ENCODE measurements around the gene DLG2.

DLG2 gene

DNA sequence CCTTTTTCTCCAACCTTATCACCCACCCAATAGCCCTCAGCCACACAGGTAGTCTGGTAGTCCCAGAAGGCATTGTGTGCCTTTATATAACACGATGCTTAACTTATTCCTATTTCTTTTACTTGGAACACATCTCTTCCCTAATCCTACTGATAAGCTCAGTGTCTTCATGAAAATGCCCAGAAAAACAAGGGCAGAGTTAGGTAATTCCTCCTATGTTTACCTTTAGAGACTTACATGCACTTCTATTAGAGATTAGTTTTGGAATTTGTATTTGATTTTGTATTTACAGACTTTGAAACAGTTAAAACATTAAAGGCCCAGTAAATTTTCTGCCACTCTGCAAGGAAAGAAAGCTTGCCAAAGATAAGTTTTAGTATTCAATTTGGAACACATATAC lies 1703.2 kb downstream of the DLG2 start:
- DNase-seq (ENCODE audit: low read depth): no peak

DNA sequence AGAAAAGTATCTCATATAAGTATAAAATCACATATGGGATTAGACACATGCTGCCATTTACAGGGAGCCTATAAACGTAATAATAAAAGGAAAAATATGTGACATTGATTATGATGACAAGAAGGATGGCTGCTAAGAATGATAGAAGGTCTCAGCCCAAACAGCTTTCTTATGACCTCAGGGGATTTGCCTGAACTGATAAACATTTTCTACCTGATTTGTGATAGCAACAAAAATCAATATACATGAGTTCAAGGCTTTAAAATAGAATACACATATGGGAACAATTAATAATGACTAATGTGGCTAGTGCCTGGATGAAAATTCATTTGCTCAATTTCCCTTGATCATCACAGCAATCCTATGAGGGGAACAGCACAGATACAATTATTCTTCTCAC lies 1704.2 kb downstream of the DLG2 start:
- no peak for DNase-seq (ENCODE audit: low read depth)

DNA sequence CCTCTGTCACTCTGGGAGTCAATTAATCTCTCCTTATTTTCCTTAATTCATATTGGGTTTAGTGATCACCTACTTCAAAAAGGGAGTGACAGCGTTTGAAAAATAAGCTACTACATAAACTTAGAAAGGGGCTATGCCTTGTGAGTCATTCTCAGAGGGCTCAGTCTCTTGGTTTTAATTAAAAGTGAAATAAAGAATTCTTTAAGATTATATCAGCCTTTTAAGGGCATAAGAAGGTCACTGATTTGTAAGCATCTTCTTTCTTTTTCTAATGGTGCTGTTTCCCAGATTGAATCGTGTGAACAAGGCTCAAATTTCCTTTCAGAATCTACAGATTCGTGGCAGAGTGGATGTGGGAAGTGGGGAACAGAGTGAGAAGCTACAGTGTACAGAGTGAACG lies 1704.8 kb downstream of the DLG2 start:
- DNase-seq (ENCODE audit: low read depth): no peak

DNA sequence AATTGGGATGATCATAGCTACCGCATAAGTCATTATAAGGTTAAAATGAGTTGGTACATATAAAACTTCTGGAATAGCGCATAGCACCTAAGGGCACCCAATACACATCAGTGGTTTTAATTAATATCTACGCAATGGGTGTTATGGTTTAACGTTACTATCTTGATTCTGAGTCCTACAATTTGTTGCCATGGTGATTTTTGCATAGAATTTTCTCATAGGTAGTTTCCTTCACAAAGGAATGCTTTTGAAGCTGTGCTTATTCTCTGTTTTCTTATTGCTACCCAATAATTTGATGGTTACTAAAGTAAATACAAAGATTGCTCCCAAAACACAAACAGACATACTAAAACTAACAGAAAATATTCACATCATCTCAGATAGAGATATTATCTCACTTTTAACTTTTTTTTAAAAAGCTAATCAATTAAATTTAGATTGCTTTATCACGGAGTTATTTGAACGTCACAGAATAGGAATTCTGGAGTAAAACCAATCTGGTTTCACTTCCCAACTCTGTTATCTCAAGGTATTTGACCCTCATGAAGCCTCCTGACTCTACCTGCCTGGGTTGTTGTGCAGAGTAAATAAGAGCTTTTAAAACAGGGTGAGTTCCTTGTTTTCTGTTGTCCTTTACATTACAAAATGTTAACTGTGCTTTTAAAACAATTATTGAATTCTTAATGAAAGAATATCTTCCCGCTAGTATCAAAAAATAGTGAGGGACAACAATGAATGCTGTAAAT lies 1705.5 kb downstream of the DLG2 start:
- no peak for DNase-seq (ENCODE audit: low read depth)

DNA sequence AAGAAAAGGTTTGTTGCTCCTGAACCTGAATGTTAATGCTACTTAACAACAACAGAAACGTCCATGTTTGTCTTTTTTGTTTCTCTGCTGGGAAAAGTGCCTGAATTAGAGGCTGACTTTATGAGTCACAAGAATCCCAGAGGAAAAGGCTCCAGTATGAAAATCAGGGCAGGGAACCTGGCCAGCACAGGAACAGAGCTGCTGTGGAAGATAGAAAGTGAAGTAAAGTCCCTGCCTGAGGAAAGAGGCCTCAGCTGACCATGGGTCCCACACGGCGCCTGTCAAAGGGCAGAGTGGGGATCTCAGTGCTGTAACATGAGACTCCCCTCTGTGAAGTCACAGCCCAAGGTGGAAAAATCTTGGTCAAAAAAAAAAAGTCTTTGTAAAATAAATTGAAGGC lies 1708.7 kb downstream of the DLG2 start:
- peak; percentile 53 for DNase-seq (ENCODE audit: low read depth)

DNA sequence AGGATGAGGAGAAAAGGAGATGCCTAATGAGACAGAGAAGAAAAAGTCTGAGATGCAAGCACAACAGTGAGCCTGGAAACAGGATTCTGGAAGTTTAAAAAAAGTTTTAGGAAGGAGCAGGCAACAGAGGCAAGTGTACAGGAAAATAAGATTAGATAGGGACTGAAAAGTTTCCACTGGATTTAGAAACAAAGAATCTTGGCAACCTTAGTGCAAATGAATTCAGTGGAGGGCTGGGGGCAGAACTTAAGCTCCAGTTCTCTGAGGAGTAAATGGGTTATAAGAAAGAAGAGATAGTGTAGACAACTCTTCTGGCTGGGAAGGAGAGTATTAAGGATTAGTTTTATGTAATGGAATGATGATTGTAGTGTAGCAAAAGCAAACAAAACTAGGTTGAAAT lies 1712.1 kb downstream of the DLG2 start:
- DNase-seq (ENCODE audit: low read depth): no peak

DNA sequence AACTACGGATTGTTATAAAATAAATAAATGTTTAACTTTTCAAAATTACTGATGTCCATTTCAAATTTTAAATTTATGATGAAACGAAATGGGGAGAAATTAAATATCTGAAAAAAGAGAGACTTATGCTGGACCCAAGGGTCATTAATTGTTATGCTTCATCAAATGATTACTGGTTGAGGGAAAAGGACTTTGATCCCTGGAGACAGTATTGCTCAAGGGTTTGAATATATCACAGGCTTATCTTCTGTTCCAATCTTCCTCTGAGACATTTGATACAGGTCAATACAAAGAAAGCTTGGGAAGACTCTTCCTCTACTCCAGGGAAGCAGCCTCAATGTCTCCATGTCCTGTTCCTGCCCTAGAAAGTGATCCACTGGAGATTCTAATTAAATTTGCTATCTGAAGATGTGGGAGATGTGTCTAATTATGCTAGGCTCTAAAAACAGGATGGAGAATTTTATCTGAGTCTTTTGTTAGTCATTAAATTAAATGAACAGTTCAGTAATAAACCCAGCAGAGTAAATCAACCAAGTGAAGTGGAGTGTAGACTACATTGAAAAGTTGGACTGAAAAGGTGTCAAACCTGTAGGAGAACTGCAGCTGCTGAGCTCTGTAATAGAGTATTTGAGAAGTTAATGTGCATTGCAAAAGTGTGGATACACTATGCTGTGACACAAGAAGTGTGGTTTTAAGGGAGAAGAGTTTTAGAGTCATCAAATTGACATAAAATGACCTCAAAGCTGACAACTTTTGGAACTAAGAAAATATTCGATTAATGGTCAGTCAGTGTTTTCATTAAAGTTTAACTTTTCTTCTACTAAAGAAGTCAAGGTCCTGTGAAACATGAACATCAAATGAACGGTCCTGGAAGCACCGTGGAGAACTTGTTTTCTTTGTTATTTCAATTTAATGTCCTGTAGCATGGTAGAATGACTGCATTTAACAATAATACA lies 1717.3 kb downstream of the DLG2 start:
- DNase-seq (ENCODE audit: low read depth): no peak

DNA sequence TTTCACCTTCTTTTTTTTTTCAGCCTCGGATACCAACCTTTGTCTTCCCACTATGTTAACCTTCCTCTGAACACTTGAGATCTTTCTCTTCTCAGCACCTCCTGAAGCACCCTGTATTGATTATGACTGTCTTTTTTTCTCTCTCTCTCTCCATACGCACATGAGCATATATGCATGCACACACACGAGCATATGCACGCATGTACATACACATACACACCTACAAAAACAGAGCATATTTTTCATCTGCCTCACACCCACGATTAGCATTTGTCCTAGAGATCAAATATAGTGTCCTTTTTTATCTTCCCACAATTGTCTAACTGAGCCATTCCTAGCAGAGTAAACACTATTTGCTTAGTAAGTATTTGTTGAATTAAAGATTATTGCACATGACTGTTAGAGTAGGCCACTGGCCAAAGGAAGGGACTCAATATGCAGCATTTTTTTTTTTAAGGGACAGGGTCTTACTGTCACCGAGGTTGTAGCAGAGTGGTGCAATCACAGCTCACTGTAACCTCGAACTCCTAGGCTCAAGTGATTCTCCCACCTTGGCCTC lies 1718.8 kb downstream of the DLG2 start:
- no peak for DNase-seq (ENCODE audit: low read depth)

DNA sequence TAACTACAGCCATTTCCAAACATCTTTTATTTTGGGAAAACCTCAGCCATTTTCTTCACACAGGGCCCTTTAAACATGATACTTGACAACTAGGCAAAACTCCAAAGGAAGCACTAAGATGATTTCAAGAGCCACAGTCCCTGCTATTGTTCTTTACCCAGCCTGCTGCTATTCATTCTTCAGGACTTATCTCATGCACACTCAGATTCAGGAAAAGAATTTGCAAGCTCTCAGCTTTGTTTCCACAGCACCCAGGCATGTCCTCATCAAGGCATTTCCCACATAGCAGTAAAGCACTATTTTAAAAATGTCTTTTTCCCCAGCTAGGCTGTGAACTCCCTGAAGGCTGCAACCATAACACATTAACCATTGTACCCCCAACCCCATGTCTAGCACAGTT lies 1731.6 kb downstream of the DLG2 start:
- DNase-seq (ENCODE audit: low read depth): peak; percentile 5

DNA sequence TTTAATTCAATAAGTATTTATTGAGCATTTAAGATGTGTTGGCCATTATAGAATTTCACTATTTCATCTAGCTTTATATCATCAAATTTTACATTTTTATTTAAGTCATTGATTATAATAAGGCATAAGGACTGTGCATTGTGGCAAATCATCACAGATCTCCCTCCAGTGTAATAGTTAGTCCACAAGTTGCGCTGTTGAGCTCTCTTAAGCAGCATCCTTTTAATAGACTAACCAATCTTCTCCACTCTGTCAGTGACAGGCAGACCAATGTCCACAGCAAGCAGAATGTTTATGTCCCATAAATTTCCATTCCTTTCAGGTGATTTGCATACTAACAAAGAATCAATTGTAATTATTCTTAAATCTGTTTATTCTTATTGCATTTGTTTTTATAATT lies 1745.7 kb downstream of the DLG2 start:
- no peak for DNase-seq (ENCODE audit: low read depth)

DNA sequence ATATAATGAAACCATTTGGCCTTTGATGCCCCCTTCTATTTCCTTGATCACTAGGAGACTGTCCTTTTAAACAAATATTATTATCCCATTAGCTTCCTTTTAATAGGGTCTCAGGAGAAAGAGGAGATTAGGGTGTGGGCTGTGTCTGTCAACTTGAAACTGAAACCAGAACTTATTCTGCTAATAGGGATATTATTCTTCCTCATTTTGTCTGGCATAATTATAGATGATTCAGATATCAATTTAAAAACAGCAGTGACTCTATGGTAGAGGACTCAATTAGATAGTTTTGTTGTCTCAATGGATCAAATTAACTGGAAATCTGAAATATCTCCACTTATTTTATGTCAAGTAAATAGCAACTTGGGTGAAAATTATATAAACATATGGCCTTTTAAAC lies 1756.1 kb downstream of the DLG2 start:
- no peak for DNase-seq (ENCODE audit: low read depth)

DNA sequence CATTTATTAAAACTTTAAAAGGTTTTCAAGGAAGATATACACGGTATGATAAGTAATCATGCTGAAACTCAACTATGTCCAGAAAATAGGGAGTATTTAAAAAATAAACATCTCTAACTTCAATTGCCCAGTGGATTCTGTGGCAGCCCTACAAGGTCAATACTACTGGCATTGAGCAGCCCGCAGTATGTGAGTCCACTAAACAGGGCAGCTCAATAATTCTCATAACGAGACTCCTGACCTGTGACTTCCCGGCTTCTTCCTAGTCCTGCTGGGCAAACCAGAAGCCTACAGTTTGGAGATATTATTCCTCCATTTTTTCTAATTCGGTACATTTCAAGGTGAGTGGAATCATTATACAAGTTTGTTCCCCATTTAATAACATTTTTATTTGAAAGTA lies 1760.5 kb downstream of the DLG2 start:
- no peak for DNase-seq (ENCODE audit: low read depth)

DNA sequence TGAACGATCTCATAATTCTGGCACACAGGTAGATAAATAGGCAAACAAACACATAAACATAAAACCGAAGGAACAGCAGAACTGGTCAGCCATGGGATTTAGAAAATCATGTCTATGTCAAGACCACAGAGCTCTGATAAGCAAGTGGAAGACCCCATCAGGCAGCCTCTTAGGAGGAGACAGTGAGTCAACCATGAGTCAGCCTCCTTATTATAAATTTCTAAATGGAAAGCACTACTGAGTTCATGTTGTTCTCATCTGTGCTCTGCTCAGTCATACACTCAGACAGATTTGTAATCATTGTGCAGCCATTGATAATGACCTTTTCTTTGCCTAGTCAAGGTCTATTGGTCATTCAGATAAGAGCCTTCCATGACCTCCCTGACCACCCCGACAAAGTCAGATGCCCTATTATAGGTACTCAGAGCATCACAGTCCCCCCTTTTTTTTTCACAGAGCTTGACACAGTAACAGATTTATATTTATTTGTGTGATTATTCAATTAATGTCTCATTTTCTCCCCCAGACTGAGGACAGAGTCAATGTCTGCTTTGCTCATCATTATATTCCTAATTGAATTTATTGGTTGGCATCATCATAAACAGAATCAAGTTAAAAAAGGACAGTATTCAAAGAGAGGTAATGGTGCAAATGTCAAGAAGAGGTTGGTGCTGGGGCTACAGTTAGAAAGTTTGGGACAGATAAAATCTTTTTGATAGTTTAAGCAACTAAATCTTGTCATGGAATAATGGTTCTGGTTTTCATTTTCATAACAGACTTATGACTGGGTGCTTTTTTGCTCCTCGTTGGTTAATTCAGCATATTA lies 1761.3 kb downstream of the DLG2 start:
- DNase-seq (ENCODE audit: low read depth): peak; percentile 14

DNA sequence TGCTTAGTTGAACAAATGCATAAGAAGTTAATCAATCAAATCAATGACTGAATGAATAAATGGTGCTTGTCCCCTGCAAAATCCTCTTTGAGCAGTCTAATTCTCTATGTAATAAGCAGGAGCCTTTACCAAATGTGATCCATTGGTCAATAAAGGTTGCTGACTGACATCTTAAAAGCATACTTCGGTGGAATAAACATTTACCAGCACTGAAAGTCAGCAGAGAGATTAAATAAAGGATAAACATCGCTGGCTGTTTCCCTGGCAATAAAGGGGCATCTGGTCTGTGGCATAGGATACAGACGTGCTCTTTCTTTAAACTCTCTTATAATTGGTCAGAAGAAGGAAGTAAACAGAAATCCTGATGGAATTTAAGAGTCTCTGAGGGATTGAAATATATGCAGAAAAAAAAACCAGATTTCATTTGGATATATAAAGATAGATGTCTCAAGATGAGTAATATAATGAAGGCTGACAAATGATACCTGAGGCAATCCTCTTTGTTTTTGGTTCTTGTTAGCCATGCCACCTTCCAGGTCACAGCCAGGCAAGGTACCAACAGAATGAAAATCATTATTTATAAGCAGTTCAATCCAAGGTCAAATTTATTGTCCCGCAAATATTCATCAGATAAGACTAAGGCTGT lies 1762.6 kb downstream of the DLG2 start:
- no peak for DNase-seq (ENCODE audit: low read depth)

DNA sequence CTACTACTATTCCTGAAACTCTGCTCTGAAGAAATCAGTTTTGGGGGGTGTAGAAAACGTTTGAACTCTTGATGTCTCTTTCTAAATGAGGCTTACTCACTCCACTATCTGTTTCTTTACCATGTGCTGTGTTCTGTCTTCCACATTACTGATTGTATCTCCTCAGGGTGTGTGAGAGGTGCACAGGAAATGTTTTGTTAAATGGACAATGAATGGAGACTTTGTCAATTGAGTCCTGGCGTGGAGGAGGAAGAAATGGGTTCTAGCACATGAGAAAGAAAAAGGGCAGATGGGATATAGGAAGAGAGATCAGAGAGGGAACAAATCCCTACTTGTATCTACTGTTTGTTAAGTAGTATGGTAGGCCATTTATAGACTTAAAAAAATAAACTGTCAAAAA lies 1763.9 kb downstream of the DLG2 start:
- DNase-seq (ENCODE audit: low read depth): no peak

DNA sequence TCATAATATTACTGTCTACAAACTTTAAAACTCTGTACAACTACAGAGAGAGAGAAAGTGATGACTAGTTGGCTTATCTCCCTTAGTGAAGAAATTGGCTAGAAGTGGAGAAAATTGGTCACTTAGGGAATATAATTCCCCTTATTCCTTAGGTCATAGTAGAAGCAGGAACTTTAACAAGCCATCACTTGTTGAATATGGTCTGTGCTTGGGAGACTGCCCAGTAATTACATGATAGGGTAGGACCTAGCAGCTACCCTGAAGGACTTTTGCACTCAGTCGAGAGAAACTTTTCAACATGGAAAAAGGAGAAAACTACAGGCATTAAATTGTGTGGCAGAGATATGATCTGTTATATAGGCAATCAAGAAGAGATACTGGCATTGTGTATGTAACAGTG lies 1764.5 kb downstream of the DLG2 start:
- peak; percentile 7 for DNase-seq (ENCODE audit: low read depth)

DNA sequence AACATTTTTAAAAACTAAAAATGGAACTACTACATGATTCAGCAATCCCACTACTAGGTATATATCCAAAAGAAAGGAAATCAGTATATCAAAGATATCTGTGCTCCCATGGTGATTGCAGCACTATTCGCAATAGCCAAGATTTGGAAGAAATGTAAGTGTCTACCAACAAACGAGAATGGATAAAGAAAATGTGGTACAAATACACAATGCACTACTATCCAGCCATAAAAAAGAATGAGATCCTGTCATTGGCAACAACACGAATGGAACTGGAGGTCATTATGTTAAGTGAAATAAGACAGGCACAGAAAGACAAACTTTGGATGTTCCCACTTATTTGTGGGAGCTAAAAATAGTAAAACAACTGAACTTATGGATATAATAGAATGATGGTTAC lies 1765.1 kb downstream of the DLG2 start:
- no peak for DNase-seq (ENCODE audit: low read depth)

DNA sequence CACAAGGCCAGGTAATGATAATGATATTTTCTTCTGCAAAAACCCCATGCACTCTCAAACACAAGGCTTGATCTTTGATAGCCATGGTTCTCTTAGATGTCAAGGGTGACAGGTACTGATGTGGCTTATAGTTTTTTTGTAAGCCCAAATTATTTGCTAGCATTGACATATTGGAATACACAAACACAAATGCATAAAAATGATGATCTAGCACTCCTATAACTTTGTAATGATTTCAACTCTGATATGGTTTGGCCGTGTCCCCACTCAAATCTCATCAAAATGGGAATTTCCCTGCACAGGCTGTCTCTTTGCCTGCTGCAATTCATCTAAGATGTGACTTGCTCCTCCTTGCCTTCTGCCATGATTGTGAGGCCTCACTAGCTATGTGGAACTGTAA lies 1768.5 kb downstream of the DLG2 start:
- no peak for DNase-seq (ENCODE audit: low read depth)

DNA sequence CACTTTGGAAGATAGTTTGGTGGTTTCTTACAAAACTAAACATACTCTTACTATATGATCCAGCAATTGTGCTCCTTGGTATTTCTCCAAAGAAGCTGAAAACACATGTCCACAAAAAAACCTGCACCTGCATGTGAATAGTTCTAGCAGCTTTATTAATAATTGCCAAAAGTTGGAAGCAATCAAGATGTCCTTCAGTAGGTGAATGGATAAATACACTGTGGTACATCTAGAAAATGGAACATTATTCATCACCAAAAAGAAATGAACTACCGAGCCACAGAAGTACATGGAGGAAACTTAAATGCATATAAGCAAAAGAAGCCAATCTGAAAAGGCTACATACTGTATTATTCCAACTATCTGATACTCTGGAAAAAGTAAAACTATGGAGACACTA lies 1771.9 kb downstream of the DLG2 start:
- DNase-seq (ENCODE audit: low read depth): no peak

DNA sequence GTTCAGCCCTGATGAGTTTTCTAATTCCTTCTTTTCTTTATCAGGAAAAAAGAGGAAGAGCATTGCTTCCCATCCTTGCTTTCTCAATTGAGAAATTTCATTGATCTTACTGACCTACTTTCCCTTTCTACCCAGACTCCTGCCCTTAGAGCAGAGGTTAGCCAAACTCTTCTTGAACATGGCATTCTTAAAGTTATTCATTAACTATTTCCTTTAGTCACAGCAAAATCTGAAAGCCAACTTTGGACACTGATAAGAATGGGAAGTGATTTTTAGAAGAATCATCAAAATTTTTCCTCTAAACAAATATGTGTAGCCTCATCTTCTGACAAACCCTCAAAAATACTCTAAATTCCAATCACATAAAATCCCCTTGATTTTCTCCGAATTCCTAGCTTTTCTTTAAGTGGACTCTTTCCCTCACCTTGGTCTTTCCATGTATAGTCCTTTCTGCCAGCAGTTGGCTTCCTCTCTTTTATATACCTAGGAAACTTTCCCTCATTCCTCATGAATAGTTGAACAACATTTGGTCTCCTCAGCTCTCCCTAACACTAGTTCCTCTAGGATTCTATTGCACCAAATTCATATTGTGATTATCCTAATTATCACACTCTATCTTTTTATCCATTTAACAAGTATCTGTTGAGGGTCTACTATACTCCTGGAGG lies 1774.2 kb downstream of the DLG2 start:
- no peak for DNase-seq (ENCODE audit: low read depth)

DNA sequence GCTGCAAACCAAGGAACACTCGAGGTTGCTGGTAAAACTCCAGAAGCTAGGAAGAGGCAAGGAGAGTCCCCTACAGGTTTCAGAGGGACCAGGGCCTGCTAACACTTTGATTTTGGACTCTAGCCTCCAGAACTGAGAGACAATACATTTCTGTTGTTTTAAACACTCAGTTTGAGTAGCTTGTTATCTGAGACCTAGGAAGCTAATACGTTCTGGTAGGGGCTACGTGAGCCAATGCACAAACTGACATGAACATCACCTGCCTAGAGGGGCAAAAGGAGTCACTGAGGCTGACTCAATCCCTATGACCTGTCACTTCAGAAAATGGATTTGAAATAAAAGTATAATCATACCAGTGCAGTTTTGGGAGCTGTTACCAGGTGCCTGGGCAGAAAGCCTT lies 1775.1 kb downstream of the DLG2 start:
- DNase-seq (ENCODE audit: low read depth): no peak

All from stromal cell of bone marrow (primary cell).